ENCODE data around the gene STARD3. TPM values are rescaled to one million over a fixed set of nuclear protein-coding genes. Genes with fewer than 3 reads are reported as not detected.

Gene STARD3
- total and polyA plus RNA-seq, 12 donors: 14.2 to 46.1 (median 19.9) TPM

- Histone ChIP-seq H3K36me3 (no peaks in the 10 kb centered on the region), H3K27me3 (peaks cover 0 to 59% (median 8%) of the 10 kb centered on the region in 7 donors), H3K4me3 (peak within 1 kb of the TSS; percentile 24 to 77 (median 52)), H3K9me3 (no peaks in the 10 kb centered on the region), H3K27ac (peak within 1 kb of the TSS; percentile 88 to 98 (median 94)), H3K4me1 (peaks cover 25 to 79% (median 53%) of the 10 kb centered on the region in 9 donors)
- WGBS, 2 donors: 2% methylated on average over 72 to 85 of the region's 85 CpGs
- intact Hi-C loops (cut with DNase I): loop anchor here in 2 of 10 donors (2.0 to 5.0 kb wide), 3 partner anchors 31 to 84 kb away; partner anchors contain the start of gene STARD3 (in 1 of the 2)
- DNase-seq (peak; percentile 68 to 83), ATAC-seq (peak in 3 of 8 donors; percentile 2 to 31 (median 6))
- TF ChIP-seq CTCF (IDR thresholded peaks at IDR 0.05): peak; percentile 52 to 81 (median 65)
Measured at GRCh38 chr17:39667945-39668924, 31.3 kb downstream of the STARD3 start, which contains the start of gene PNMT. Gene PNMT (plus strand): TSS chr17:39668453. CDS start chr17:39668476, 23 bp downstream.

DNA sequence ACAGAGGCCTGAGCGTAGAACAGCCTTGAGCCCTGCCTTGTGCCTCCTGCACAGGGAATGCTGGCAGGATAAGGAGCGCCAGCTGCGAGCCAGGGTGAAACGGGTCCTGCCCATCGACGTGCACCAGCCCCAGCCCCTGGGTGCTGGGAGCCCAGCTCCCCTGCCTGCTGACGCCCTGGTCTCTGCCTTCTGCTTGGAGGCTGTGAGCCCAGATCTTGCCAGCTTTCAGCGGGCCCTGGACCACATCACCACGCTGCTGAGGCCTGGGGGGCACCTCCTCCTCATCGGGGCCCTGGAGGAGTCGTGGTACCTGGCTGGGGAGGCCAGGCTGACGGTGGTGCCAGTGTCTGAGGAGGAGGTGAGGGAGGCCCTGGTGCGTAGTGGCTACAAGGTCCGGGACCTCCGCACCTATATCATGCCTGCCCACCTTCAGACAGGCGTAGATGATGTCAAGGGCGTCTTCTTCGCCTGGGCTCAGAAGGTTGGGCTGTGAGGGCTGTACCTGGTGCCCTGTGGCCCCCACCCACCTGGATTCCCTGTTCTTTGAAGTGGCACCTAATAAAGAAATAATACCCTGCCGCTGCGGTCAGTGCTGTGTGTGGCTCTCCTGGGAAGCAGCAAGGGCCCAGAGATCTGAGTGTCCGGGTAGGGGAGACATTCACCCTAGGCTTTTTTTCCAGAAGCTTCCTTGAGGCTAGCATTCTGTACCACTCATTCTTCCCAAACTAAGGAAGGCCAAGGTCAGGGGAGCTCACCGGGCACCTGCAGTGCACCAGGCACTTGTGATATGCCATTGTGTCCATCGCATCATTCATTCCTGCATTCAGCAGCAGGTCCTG, 33.2 kb downstream of the STARD3 start:
- intact Hi-C loops (cut with DNase I): loop anchor here in 8 of 10 donors (2.0 to 10.0 kb wide), 7 partner anchors 33 to 82 kb away; partner anchors contain the start of genes STARD3 (in 2 of the 8), MIEN1 (in 1 of the 8) and PPP1R1B (in 1 of the 8)

DNA sequence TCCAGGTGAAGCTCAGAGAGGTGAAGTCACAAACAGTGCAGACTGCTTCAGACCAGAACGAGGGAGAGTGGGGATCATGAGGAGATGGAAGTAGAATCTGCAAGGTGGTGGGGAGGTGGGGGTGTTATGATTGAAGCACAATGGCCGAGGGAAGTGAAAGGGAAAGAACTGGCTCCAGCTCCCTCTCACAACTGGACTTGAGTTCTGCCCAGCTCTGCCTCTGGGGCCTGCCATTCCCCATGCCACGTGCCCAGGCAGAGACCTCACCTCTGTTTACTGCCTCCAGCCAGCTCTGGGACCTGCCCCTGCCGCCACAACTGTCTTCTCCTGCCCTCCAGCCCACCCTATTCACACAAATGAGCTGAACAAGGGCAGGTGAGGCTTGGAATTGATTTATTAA, 33.8 kb downstream of the STARD3 start:
- no peaks in the 10 kb centered on the region for H3K9me3 ChIP-seq
- WGBS, 2 donors: 57 to 71% methylated on average over 3 to 4 of the region's 4 CpGs
- H3K36me3 ChIP-seq: no peaks in the 10 kb centered on the region
- peak overlapping the region; percentile 35 to 98 (median 80) for H3K27ac ChIP-seq
- DNase-seq (no peak), ATAC-seq (no peak)
- intact Hi-C loops (cut with DNase I): loop anchor here in 6 of 10 donors (5.0 to 10.0 kb wide), 5 partner anchors 33 to 62 kb away; partner anchors contain the start of genes MIEN1 (in 1 of the 6), PPP1R1B (in 1 of the 6) and STARD3 (in 1 of the 6)
- no peak overlapping the region for H3K4me3 ChIP-seq
- TF ChIP-seq CTCF (IDR thresholded peaks at IDR 0.05): no peak
- H3K4me1 ChIP-seq: peaks cover 22 to 80% (median 56%) of the 10 kb centered on the region in 9 donors
- peaks cover 0 to 57% (median 8%) of the 10 kb centered on the region in 7 donors for H3K27me3 ChIP-seq

More for the DNA sequence above, 33.2 kb downstream of the STARD3 start:
- DNase-seq (no peak), ATAC-seq (no peak)
- peaks cover 0 to 59% (median 8%) of the 10 kb centered on the region in 7 donors for H3K27me3 ChIP-seq
- 82 to 83% methylated on average over 23 of the region's 23 CpGs for WGBS, 2 donors
- peak overlapping the region in 8 of 10 donors; percentile 62 to 98 (median 83) for H3K27ac ChIP-seq
- peaks cover 18 to 74% (median 53%) of the 10 kb centered on the region in 9 donors for H3K4me1 ChIP-seq
- no peak for TF ChIP-seq CTCF (IDR thresholded peaks at IDR 0.05)
- H3K4me3 ChIP-seq: no peak overlapping the region
- H3K36me3 ChIP-seq: no peaks in the 10 kb centered on the region
- H3K9me3 ChIP-seq: no peaks in the 10 kb centered on the region

Measured in heart right ventricle (tissue), 16 donors.